Measurements from ENCODE around the gene DHH. TPM values are rescaled to one million over a fixed set of nuclear protein-coding genes. Genes with fewer than 3 reads are reported as not detected.
A peak's percentile ranks its signal among the peaks of the same experiment; 100 is the strongest.
"Not testable (repeated sequence)": the region's sequence is repeated elsewhere in the genome, so short reads cannot be mapped to it uniquely, and the experiment has no call there.

DHH gene
- total RNA-seq, 1 donor, result not detected

DNA sequence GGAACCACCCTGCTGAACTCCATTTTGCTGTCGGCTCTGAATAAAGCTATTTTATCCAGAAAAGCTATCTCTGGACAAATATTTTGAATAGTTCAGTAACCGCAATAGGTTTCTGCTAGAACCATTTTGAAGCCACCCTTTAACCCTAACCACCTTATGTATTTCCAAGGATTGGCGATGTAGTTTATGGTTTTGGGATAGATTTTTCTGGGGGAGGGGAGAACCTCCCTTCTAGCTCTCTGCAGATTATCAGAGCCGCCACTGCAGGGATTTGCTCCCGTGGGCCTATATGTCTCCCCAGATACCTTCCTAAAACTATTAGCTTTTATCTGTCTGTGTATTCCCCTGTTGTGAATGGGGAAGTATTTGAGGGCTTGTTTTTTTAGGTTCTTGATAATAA lies 38.4 kb upstream of the DHH start:
- DNase-seq (ENCODE audit: low read depth), result no peak
- peak overlapping the region; percentile 29 for H3K4me3 ChIP-seq (ENCODE audit: low read depth, low read length)
- TF ChIP-seq CTCF (IDR thresholded peaks at IDR 0.05; ENCODE audit: insufficient read depth, low read depth, low read length), result no peak

DNA sequence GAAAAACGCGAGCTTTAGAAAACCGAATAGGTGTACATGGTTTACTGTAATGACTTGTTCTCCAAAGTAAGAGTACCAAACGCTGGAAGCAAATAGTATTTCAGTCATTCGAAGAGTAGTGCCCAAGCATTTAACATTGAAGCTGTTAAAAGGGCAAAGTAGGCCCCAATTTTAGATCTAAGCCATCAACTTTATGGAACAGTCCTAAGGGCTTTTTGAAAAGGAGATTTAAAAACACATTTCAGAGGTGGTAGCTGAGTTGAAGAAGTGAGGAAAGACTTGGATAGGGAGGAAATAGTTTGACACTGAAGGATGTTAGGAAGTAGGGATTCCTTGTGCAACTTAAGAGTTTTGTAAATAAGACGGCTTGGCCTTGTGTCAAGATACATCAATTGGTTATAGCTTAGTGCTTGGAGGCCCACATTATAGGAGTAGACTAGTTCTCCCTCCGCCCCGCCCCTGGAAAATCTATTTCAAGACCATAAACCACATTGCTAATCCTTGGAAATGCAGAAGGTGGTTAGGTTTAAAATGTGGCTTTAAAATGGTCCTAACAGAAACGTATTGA lies 37.4 kb upstream of the DHH start:
- TF ChIP-seq CTCF (IDR thresholded peaks at IDR 0.05; ENCODE audit: insufficient read depth, low read depth, low read length), result no peak
- H3K4me3 ChIP-seq (ENCODE audit: low read depth, low read length), result peak overlapping the region; percentile 60
- peak; percentile 81 for DNase-seq (ENCODE audit: low read depth)

- peak within 1 kb of the TSS; percentile 99 for H3K4me3 ChIP-seq (ENCODE audit: low read depth, low read length)
- TF ChIP-seq CTCF (IDR thresholded peaks at IDR 0.05; ENCODE audit: insufficient read depth, low read depth, low read length), result no peak
- peak; percentile 90 for DNase-seq (ENCODE audit: low read depth)
Measured at GRCh38 chr12:49131051-49131893, 36.7 kb upstream of the DHH start, which contains the start of gene TUBA1B. Gene TUBA1B (minus strand): TSS chr12:49131395. CDS start chr12:49131300, 95 bp downstream.

GRCh38 chr12:49130151-49131050 lies 35.8 kb upstream of the DHH start:
- peak overlapping the region; percentile 99 for H3K4me3 ChIP-seq (ENCODE audit: low read depth, low read length)
- TF ChIP-seq CTCF (IDR thresholded peaks at IDR 0.05; ENCODE audit: insufficient read depth, low read depth, low read length), result peak; percentile 89
- DNase-seq (ENCODE audit: low read depth), result peak; percentile 95

- TF ChIP-seq CTCF (IDR thresholded peaks at IDR 0.05; ENCODE audit: insufficient read depth, low read depth, low read length), result no peak
- DNase-seq (ENCODE audit: low read depth), result no peak
- peak overlapping the region; percentile 99 for H3K4me3 ChIP-seq (ENCODE audit: low read depth, low read length)
Measured at GRCh38 chr12:49129332-49130150, 34.9 kb upstream of the DHH start.

DNA sequence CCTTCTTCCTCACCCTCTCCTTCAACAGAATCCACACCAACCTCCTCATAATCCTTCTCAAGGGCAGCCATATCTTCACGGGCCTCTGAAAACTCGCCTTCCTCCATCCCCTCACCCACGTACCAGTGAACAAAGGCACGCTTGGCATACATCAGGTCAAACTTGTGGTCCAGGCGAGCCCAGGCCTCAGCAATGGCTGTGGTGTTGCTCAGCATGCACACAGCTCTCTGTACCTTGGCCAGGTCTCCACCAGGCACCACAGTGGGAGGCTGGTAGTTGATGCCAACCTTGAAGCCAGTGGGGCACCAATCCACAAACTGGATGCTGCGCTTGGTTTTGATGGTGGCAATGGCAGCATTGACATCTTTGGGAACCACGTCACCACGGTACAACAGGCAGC lies 33.4 kb upstream of the DHH start:
- not testable (repeated sequence) for H3K4me3 ChIP-seq (ENCODE audit: low read depth, low read length); DNase-seq (ENCODE audit: low read depth)

Data from fibroblast of villous mesenchyme (primary cell).